ENCODE measurements around the gene RFX3. TPM values are rescaled to one million over a fixed set of nuclear protein-coding genes. Genes with fewer than 3 reads are reported as not detected.

Gene RFX3
- total RNA-seq, result 1.8 and 3.8 TPM in 2 replicates

DNA sequence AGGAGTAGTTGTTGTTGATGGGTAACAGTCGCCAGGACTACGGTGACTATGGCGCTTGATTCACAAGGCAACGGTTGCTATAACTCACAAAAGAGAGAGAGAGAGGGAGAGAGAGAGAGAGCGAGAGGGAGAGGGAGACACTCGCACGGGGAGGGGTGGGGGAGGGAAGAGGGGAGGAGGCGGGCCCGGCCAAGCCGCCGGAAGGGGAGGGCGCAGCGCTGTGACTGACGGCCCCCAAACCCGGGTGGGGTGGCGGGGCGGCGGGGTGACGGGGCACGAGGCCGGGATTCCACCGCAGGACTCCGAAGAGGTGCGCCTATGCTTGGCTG, at the start of gene RFX3:
Gene RFX3, minus strand, starts transcription at position 166 of the 329 bp plus-strand sequence. CDS start 130,413 bp downstream, outside the sequence.

